Measurements from ENCODE around the gene TNS1.

The TNS1 gene

DNA sequence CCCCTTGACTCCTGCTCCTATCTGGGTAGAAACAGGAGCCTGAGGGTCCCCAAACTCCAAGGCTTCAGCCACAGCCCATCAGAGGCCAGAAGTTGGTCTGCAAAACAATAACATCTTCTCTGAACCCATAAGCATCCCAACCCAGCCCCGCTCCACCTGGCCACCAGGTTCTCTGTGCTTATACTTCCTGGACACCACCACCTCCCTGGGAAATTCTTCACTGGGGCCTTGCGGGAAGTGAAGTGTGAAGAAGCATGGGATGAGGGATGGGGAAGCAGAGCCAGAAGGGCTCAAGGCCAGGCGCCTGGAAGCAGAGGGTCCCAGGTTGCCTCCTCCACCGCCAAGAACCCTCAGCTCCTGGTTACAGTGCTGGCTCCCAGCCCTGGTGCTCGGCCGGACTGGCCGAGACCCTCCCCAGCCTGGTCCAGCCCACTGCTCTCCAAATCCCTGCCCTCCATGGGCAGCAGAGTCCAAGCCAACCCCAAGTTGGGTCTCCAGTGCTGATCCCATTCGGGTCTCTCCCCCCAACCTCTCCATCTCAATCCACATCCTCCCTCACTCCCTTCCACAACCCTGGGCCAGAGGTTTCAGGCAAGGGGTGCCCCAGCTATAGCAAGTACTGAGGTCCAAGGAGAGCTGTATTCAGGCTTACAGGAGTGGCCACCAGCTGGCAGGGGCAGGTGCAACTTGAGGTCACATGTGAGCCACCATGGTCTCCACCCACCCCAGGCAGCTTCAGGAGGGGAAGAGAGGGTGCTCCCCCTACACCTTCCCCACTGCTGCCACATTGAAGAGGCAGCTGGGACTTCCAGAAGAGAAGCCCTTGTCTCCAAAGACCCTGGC, 60.7 kb downstream of the TNS1 start:
- DNase-seq: no peak

DNA sequence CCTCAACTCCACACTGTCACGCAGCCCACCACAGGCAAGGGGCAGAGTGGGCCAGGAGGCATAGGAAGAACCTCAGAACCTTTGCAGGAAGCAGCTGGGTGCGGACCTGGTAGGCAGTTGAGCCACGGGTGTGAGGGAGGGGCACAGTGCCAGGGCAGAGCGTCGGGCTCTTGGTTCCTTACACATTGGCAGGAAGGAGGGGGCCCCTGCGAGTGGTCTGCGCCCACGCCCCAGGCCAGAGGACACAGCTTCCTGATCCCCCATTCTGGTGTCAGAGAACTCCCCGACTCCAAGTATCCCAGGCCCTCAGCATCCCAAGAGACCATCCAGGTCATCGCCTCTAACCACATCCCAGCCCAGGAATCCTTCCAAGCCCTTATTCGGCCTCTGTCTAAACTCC, 61.5 kb downstream of the TNS1 start:
- no peak for DNase-seq

DNA sequence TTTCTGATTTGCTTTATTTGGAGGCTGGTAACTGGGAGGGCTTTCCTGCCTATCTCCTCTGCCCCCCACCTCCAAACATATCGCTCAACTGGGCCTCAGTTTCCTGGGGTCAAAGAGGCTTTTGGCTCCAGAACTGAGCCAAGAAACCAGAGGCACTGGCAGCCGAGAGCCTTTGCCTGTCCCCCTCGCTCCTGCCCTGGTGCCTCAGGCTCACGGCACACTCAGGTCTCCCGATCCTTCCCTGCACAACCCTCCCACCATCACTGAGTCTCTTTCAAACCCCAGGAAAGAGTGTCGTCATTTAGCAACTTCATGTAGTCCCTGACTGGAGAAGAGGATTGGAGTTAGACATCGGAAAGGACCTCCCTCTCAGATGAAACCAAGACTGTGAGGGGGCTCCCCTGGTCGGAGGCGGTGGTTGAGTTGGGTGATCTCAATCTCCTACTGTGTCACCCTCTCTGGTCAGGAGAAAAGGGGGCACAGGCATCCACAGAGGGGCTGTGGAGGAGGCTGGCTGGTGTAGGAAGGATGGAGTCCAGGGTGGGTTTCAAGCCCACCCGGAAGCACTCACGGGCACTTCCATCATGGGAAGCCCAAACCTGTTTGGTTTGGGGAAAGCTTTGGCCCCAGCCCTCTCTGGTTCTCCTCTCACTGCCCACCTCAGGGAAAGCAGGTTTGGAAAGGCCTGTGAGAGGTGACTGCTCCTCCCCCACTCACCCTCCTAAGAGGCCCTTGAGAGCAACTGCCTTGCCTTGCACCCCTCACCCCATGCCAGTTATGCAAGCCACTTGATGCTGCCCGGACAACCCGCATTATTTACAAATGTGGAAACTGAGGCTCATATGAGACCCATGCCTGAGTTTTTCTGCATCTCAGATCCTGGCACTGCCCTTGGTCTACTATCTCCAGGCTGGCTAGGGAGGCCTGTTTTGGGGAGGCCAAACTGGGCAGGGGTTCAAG, 62.3 kb downstream of the TNS1 start:
- no peak for DNase-seq

DNA sequence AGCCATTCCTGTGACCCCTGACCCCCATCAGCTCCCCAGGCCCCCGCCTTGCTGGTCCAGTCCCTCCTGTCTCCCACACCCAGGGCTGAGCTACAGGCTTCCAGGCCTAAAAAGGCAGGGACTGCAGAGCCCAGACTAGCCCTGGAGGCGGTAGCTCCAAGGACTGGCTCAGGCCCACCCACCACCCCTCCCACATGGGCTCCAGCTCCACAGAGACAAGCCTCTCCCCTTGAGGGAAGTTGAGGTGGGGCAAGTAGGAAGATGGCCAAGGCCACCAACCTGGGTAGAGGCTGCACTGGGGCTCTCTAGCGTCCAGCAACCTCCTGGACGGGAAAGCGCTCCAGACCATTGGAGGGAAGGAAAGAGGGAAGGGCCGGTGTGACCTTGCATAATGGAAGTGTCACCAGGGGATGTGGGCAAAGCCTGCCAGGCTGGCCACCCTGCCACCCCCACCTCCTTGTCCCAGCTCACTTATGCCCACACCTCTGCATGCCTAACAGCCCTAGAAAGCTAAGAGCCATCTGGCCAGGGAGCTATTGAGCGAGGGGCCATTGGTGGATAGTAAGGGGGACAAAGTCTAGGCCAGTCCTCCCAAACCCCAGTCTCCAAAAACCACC, 63.1 kb downstream of the TNS1 start:
- no peak for DNase-seq

DNA sequence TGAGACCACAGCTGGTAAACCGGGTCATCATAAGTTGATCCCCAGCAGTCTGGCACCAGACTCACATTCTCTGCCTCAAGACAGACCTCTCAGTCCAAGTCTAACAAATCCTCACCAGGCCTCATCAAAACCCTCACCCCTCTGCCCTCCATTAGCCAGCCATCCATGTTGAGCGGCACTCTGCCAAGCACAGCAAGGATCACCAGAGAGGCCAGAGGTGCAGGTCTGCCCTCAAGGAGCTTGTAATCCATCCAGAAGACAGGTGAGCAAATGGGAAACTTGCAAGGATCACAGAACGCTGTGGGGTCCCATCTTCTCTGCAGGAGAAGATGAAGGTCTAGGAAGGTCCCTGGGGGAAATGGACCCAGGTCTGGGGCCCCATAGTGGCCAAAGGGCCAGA, 63.6 kb downstream of the TNS1 start:
- DNase-seq: no peak

DNA sequence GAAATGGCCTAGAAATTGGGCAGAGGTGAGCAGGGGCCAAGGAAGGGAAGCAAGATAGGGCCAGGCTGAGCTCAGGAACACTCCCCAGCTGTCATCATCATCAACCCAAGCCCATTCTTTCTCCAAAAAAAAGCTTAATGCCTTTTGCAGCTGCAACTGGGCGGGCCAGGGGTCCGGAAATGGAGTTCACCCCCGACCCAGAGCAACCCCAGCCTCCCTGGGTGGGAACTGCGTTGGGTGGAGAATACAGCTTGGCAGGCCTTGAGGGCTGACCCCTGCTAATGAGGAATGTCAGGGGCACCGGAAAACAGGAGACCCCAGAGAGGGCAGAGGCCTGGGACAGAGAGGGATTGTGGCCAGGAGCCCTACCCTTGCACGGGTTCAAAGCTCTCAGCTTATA, 64.8 kb downstream of the TNS1 start:
- DNase-seq: no peak

DNA sequence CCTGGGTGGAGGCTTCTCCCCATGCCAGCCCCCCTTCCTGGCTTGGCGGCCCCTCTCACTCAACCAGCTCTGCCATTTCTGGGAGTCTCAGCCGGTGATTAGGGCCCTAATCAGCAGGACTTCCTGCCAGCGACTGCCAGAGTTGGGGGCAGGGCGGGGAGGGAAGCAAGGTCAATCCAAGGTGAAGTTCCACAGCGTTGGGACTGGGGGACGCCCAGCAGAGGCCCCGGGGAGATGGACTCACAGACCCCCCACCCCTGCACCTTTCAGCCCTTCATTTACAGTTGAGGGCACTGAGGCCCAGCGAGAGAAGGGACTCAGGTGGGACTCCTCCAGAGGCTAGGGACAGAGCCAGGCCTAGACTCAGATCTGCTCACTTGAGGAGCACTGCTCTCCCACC, 65.3 kb downstream of the TNS1 start:
- DNase-seq: no peak

DNA sequence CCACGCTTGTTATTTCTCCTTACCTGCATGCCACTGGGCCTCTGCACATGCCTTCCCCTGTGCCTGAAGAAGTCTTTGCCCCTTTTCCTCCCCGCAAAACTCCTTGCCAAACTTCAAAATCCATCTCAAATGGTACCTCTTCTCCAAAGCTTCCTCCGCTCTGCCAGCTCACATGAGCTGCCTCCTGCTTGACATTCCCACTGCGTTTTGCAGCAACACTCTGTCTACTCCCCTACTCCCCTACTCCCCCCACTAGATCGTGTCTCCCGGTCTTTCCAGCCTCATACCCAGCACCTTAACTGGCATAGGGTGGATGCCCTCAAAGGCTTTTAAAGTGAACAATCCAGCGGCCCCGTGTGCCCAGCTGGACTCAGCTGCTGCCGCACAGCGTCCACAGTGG, 65.8 kb downstream of the TNS1 start:
- no peak for DNase-seq

DNA sequence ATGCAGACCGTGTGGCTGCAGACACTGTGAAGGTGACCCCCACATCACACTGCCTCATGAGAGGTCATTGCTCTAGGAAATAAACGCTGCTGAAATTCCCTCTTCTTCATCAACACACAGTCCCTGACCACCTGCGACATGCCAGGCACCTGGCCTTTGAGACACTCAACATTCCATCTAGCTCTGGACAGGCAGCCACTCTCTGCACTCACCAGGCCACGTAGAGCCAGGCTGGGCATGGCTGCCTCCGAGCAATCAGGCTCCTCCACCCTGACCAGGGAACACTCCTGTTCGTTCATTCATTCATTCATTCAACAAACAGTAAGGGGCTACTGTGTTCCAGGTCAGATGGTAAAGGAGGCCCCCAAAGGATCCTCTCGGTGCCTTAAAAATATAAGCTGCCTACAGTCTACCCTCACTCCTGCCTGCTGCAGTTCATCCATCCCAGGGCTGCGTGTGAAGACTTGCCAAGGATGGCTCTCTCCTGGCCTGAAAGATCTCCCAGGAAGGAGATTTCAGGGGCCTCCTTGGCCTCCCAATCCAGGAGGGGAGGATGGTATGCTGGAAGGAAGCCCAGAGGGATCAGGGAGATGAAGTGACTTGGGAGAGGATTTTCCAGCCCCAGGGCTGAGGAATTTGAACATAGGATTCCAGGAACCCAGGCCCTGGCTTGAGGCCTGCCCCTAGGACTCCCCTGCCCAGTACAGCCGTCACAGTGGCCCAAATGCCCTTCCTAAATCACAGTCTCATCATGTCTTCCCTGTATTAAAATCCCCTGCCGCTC, 66.7 kb downstream of the TNS1 start:
- DNase-seq: no peak

DNA sequence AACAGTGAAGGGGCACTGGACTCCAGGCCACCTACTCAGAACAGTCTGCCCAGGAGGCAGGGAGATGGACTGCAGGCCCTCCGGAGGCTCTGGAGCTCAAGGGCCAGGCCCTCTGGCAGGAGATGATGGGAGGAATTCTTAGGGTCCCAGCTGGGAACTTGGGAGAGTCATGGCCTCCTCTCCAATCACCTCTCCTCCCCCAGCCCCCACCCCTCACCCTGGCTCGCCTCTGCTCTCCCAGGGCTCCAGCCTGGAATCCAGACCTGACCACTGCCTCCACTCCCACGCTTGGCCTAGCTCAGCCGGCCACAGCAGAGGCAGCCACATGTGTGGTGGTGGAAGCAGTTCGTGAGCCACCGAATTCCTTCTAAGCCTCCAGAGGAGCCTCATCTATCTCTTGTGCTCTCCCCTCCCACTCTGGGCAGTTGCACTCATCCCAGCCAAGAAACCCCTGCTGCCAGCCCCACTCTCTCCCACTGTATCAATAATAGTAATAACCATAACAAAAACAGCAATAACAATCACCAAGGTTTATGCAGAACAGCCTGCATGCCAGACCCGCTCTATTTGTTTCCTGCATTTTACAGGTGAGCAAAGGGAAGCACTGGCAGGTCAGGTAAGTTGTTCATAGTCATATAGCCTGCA, 67.4 kb downstream of the TNS1 start:
- DNase-seq: no peak

DNA sequence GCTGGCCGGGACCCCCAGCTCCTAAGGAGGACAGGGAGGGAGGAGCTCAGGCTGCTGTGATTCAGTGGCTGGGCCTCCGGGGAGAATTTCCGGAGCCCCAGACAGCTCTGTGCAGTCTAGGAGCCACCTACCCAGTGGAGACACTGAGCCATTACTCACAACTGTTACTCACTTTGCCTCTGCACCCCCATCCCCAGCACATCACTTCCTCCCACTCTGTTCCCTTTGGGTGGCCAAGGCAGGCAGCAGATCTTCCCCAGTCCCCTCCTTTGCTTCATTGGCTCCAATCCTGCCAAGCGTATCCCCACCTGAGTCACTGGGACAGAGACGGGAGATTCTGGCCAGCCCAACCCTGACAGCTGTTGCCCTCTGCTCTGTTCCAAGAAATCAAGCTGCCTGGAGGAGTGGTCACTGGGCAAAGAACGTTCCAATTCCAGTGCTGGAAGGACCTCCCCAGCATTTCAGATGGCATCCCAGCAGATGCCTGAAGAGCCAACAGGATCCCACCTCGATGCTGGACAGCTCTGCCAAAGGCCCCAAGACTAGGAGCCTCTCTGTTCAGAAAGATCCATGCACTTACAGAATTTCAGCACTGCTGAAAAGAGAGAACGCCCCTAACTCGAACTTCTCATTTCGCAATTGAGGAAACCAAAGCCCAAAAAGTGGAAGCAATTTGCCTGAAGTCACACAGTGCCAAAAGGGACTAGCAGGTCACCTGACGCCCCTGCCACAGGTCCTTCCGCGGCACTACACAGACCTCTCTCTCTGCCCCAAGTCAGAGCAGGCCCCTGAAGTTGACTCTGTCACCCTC, 68.3 kb downstream of the TNS1 start:
- no peak for DNase-seq

DNA sequence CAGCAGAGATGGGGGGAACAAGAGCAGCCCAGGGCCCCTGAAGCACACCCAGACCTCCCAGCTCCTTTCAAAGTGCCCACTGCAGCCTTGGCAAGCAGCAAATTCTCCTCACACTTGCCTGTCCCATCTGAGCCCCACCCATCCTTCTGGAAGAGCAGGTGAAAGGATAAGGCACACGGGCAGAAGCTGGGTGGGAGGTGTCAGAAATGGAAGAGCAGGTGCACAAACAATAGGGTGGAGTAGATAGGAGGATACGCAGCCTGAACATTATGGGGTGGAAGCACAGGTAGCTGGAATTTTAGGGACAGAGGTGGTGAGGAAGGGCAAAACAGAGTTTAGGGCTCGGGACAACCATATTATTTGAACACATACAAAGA, 69.2 kb downstream of the TNS1 start:
- no peak for DNase-seq

DNA sequence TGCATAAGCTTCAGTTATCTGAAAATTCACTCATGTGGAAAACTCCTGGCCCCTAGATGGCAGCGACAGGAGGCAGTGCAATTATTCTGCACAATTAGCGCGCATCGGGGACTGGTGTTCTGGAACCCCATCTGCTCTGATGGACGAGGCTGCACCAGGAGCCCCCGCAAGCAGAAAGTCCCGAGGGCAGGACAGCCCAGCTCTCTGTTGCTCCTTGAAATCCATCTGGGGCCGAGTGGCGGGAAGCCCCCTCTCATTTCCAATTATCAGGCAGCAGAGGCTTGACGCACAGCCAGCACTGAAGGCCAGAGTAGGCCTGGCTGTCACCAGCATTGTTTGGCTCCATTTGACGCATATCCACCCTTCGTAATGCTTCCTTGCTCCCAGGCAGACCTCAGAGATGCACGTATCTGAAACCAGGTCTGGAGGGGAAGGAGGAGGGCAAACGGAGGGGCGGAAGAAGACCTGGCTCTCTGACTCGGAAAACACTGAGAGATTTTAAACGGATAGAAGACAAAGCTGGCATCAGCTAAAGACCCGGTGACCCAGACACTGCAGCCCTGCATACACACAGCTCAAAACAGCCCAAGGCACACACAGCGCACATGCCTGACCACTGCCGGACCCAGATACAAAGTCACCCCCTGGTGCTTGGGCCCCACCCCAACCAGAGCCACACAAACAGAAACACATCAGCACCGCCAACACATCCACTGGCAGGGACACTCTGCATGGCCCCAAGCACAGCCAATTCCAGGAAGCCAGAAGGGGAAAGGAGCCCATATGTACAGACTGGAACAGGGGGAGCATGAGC, 69.8 kb downstream of the TNS1 start:
- no peak for DNase-seq

DNA sequence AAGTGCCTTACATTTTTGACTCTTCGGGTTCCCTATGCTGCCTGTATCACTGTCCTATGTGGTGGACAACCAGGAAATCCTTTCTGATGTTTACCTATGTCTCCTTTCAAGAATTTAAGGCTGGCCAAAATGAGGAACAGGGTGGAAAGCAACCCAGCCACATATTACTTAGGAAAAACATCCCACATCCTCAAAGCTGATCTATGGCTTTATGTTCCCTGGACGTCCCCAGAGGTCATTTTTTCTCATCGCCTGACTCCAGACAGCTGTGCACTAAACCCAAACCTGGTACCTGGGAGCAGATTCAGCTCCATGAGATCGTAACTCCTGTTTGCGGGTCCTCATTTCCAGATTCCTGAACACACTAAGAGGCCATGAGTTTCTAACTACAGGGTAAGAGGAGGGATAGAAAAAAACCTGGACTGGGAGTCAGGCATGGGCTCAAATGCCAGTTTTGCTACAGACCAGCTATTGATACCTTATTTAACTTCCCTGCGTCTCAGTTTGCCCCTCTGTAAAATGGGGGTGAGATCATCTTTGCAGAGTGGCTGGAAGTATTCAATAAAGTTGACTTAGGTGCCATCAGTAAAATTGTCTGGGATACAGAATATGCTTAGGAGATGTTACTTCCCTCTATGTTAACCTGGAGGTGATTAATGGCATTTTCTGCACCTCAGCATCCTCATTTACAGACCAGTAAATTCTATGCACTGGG, 70.8 kb downstream of the TNS1 start:
- DNase-seq: no peak

DNA sequence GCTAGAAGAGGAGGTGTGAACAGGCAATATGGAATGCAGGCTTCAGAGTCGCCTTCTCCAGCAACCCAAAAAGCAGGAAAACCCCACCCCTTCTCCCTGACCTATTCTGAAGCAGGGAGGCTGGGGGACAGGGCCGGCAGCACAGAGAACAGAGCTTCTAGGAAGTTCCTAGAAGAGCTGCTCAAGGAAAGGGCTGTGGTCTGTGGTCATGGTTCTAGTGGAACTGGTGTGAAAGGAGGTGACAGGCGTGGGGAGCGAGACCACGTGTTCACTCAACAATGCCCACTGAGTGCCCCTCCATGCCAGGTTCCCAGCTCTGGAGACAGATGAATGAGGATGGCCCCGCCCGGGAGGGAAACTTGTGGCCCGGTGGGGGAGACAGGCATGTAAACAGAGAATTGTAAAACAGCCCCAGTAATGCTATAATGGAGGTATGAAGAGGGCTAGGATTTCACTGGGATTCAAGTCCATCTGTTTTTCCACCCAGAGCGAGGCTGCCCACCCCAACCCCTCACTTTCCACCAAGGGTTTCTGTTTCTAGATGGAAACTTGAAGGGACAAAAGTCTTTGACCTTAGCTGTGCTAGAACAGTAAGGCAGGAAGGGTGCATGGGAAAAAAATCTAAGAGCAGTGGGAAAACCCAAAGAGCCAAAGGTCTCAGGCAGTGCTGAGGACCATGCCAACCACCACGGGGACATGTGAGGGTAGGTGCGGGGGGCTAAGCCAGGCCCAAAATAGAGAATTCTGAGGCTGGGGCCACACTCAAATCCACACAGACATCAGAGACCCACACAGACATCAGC, 71.8 kb downstream of the TNS1 start:
- DNase-seq: no peak

DNA sequence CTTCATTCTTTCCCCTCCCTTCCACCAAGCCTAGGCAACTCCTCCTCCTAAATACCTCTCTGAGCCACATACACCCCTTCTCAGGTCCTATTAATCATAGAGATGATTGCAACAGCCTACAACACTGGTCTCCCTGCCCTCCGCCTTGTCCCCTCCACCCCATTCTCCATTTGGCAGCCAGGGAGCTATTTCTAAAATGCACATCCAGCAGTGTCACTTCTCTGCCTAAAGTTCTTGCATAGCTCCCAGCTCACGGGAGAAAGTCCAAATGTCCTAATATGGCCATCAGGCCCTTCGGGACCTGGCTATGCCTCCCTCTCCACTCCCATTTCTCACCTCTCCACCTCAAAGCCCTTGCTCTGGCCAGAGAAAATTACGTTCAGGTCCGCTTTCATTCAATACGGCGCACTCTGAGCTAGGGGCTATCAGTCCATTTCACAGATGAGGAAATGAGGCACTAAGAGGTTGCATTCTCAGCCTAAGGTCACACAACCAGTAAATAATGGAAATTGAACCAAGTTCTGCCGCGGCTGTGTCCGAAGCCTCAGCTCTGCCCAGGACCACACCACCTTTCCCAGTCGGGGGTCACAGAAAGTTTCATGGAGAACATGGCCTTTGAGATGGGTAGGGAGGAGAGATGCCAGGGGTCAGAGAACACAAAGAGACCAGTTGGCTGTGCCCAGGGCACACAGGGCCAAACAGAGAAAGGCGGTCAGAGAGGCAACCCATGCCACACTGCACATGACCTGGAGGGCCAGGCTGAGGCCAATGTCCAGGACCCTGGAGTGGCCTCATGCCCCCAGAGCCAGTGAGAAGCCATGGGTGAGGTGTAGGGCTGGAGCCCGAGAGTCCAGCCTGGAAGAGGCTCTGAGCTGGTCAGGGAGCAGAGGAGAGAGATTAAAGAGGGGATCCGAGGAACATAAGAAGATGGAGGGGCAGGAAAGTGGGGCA, 72.8 kb downstream of the TNS1 start:
- no peak for DNase-seq

DNA sequence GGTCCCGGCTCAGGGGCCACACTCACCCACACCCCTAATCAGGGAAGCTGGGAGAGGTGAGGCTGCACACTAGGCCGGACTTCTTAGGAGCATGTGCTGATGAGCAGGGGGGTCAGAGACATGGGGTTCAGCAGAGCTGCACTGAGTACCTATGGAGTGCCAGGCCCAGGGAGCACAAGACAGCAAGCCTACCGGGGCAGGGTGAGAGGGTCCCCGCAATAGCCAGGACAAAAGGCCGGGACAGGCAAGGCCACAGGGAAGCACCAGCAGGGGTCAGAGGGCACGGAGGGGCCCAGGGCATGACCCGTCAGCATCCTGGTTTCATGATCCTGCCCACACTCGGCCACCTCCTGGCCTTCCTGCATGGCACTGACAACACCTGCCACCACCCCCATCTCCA, 73.5 kb downstream of the TNS1 start:
- DNase-seq: no peak
